ENCODE data around the gene RABAC1. TPM values are rescaled to one million over a fixed set of nuclear protein-coding genes. Genes with fewer than 3 reads are reported as not detected.
"Not testable (repeated sequence)": the region's sequence is repeated elsewhere in the genome, so short reads cannot be mapped to it uniquely, and the experiment has no call there.

RABAC1 gene
- total RNA-seq, 1 donor from 2014 or later: 67.9 TPM

- no peak for ATAC-seq
Observed at GRCh38 chr19:41927497-41928192, 31.5 kb downstream of the RABAC1 start.

GRCh38 chr19:41926763-41927496 is 32.2 kb downstream of the RABAC1 start:
- no peak for ATAC-seq

GRCh38 chr19:41926028-41926762 is 32.9 kb downstream of the RABAC1 start:
- ATAC-seq: no peak

- ATAC-seq: no peak
Observed at GRCh38 chr19:41925208-41926003, 33.7 kb downstream of the RABAC1 start.

- ATAC-seq: no peak
Observed at GRCh38 chr19:41924151-41925145, 34.7 kb downstream of the RABAC1 start.

- no peak for ATAC-seq
Observed at GRCh38 chr19:41923045-41923788, 35.9 kb downstream of the RABAC1 start.

GRCh38 chr19:41922585-41922984 is 36.5 kb downstream of the RABAC1 start:
- ATAC-seq: no peak

- ATAC-seq: no peak
Observed at GRCh38 chr19:41921577-41922576, 37.2 kb downstream of the RABAC1 start.

- no peak for ATAC-seq
Observed at GRCh38 chr19:41920882-41921576, 38.1 kb downstream of the RABAC1 start.

GRCh38 chr19:41919948-41920712 is 39.0 kb downstream of the RABAC1 start:
- no peak for ATAC-seq

GRCh38 chr19:41918653-41919244 is 40.4 kb downstream of the RABAC1 start:
- ATAC-seq: no peak

GRCh38 chr19:41918095-41918494 is 41.0 kb downstream of the RABAC1 start:
- ATAC-seq: no peak

GRCh38 chr19:41917676-41918075 is 41.4 kb downstream of the RABAC1 start:
- ATAC-seq: no peak

- no peak for ATAC-seq
Observed at GRCh38 chr19:41915776-41916414, 43.2 kb downstream of the RABAC1 start.

- no peak for ATAC-seq
Observed at GRCh38 chr19:41915021-41915775, 43.9 kb downstream of the RABAC1 start.

GRCh38 chr19:41914424-41914834 is 44.7 kb downstream of the RABAC1 start:
- not testable (repeated sequence) for ATAC-seq
